ENCODE measurements around the gene NCAPD3.

DNA sequence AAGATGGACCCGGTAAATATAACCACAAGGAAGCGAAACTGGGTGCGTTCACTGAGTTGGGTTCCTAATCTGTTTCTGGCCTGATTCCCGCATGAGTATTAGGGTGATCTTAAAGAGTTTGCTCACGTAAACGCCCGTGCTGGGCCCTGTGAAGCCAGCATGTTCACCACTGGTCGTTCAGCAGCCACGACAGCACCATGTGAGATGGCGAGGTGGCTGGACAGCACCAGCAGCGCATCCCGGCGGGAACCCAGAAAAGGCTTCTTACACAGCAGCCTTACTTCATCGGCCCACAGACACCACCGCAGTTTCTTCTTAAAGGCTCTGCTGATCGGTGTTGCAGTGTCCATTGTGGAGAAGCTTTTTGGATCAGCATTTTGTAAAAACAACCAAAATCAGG lies 74.4 kb downstream of the NCAPD3 start:
- TF ChIP-seq ZNF384 (IDR thresholded peaks at IDR 0.05) (no peak), BHLHE40 (IDR thresholded peaks at IDR 0.05; ENCODE audit: borderline replicate concordance) (no peak), SP1 (IDR thresholded peaks at IDR 0.05) (no peak), HDGF (IDR thresholded peaks at IDR 0.05; ENCODE audit: borderline replicate concordance) (no peak)

Data from HEK293T (cell line).